ENCODE results near the gene AUTS2.

The AUTS2 gene

DNA sequence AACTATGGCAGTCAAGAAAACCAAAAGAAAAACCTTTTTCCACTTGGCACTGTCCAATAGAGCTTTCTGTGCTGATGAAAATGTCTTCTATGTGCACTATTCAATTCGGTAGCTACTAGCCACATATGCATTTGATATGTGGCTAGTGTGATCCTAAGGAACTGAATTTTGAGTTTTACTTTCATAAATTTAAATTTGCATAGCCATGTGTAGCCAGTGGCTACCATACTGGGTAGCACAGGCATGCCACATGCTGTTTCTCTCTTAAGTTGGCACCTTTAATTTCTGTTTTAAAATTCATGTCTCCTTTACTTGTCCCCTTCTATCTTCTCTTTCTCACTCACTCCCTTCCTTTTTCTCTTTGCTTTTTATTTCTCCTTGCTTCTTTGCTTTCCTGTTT lies 455.7 kb downstream of the AUTS2 start:
- TF ChIP-seq CTCF (IDR thresholded peaks at IDR 0.05; ENCODE audit: borderline replicate concordance, insufficient read depth, low read depth, low read length): no peak

DNA sequence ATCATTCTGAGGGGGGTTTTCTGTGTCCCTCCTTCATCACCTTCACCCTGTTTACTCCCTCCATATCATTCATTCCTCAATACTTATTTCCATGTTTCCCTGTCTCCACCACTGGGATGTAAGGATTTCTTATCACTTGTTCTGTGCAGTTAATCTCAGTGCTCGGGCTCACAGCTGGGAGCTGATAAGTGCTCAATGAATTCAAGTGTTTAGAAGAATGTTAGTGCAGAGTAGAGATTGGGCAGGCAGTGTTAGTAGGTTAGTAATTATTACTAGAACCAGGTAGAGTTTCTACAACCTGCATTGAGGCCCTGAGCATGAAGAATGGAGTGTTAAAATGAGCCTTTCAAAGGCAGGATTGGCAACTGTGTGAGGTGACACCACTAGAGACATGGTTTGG lies 458.1 kb downstream of the AUTS2 start:
- H3K4me3 ChIP-seq (ENCODE audit: low read depth, low read length): no peak overlapping the region
- no peak for TF ChIP-seq CTCF (IDR thresholded peaks at IDR 0.05; ENCODE audit: borderline replicate concordance, insufficient read depth, low read depth, low read length)

More for the DNA sequence above, 455.7 kb downstream of the AUTS2 start:
- H3K4me3 ChIP-seq (ENCODE audit: low read depth, low read length): no peak overlapping the region

DNA sequence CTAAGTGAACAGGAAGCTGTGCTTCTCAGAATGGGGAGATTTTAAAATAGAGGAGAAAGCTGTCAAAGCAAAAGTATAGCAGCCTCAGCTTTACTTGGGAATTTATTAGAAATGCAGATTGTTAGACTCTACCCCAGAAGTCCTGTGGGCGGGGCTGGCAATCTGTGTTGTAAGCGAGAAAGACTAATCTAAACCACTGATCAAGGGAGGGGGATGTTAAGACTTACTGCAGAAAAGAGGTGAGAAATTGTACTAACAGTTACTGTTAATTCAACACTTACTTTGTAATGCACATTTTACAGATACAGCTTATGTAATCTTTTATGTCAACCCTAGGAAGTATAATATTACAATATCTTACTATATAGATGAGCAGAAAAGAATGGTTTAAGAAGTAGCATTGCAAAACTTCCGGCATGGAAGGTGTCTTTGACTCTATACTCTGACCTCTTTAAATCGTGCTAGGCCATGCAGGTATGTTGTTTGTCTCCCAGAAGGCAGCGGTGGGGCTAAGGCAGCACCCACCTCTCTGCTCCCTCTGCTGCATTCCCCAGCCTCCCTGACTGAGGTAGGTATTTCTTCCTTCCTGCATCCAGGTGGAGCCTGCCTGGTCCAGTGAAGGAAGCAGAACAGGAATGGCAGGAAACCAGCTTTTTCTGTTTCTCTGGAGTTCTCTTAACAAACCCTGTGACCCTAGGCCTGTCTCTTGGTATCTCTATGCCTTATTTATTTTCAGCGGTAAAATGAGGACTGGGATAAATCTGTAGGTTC lies 462.2 kb downstream of the AUTS2 start:
- no peak for TF ChIP-seq CTCF (IDR thresholded peaks at IDR 0.05; ENCODE audit: borderline replicate concordance, insufficient read depth, low read depth, low read length)
- H3K4me3 ChIP-seq (ENCODE audit: low read depth, low read length): no peak overlapping the region

DNA sequence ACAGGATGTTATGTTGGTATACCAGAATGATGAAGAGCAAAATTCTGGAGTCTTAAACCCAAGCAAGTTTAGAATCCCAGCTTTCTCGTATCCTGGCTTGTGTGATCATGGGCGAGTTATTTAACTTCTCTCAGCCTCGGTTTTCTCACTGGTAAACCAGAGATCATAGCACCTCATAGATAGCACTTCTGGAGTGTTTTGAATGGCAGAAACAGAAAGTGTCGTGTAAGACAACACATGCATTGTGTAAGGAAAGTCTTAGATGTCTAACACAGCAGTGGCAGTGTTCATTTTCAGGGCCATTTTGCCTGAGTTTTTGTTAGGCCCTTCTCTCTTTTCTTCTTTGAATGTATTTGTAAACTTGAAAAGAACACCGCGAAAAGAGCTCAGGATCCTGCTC lies 465.1 kb downstream of the AUTS2 start:
- TF ChIP-seq CTCF (IDR thresholded peaks at IDR 0.05; ENCODE audit: borderline replicate concordance, insufficient read depth, low read depth, low read length): no peak
- H3K4me3 ChIP-seq (ENCODE audit: low read depth, low read length): no peak overlapping the region

- no peak for TF ChIP-seq CTCF (IDR thresholded peaks at IDR 0.05; ENCODE audit: borderline replicate concordance, insufficient read depth, low read depth, low read length)
Measured at GRCh38 chr7:70063927-70064326, 465.7 kb downstream of the AUTS2 start.

DNA sequence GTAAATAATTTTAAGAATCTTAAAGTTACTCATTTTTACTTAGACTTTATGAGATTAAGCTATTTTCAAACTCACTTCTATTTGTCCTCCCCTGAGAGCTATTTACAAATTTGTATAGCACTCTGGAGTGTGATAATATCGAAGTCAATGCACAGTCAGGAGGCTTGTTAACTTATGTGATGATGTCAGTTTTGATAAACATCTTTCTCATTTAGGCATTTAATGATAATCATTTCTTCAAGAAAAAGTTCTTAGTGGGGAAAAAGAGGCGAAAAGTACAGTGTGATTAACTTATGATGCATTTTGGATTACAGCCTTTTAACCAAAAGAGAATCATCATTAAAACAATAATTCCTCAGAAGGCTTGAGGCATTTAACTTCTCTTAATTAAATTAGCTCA lies 468.6 kb downstream of the AUTS2 start:
- TF ChIP-seq CTCF (IDR thresholded peaks at IDR 0.05; ENCODE audit: borderline replicate concordance, insufficient read depth, low read depth, low read length): no peak
- H3K4me3 ChIP-seq (ENCODE audit: low read depth, low read length): no peak overlapping the region

More at GRCh38 chr7:70063927-70064326, 465.7 kb downstream of the AUTS2 start:
- H3K4me3 ChIP-seq (ENCODE audit: low read depth, low read length): no peak overlapping the region

- TF ChIP-seq CTCF (IDR thresholded peaks at IDR 0.05; ENCODE audit: borderline replicate concordance, insufficient read depth, low read depth, low read length): no peak
- H3K4me3 ChIP-seq (ENCODE audit: low read depth, low read length): no peak overlapping the region
Measured at GRCh38 chr7:70068531-70068930, 470.3 kb downstream of the AUTS2 start.

All from GM12875 (cell line).